ENCODE results near the gene SPATC1L.

DNA sequence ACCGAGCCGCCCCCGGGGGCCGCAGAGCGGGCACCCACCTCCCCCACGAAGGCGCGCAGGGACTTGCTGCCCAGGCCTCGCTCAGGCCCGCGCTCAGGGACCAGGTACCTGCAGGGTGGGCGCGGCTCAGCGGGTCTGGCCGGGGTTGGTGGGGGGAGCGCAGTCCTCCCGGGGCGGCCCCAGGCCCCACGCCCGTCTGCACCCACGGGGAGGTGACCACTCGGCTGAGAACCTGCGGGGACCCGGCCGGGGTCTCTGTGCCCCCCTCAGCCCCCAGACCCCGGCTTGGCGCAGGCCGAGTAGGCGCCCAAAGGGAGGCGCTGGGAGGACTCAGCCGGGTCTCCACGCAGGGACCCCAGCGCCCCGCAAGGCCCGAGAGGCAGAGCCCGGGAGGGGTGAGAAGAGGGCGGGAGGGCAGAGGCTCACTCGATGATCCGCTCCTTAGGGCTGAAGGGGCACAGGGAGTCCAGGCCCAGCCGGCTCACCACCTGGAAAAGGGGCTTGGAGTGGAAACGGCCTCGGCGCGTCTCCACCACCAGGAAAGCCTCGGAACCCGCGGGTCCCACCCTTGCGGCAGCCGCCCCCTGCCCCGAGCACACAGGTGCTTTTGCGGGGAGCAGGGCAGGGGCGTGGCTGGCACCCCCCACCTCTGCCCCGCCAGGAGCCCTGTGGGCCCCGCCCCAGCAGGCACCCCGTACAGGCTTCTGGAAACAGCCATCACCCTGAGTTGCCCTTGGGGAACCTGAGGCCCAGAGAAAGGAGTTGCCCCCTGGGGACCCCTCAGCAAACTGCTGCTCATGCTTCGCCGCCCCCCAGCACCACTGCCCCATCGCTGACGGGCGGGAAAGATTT is 38.2 kb downstream of the SPATC1L start:
- TF ChIP-seq, protein P1, sequence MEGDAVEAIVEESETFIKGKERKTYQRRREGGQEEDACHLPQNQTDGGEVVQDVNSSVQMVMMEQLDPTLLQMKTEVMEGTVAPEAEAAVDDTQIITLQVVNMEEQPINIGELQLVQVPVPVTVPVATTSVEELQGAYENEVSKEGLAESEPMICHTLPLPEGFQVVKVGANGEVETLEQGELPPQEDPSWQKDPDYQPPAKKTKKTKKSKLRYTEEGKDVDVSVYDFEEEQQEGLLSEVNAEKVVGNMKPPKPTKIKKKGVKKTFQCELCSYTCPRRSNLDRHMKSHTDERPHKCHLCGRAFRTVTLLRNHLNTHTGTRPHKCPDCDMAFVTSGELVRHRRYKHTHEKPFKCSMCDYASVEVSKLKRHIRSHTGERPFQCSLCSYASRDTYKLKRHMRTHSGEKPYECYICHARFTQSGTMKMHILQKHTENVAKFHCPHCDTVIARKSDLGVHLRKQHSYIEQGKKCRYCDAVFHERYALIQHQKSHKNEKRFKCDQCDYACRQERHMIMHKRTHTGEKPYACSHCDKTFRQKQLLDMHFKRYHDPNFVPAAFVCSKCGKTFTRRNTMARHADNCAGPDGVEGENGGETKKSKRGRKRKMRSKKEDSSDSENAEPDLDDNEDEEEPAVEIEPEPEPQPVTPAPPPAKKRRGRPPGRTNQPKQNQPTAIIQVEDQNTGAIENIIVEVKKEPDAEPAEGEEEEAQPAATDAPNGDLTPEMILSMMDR (IDR thresholded peaks at IDR 0.05) = no peak
- no peak for TF ChIP-seq POLR2A (IDR thresholded peaks at IDR 0.05)
